ENCODE data around the gene C16orf89. TPM values are rescaled to one million over a fixed set of nuclear protein-coding genes. Genes with fewer than 3 reads are reported as not detected.

The C16orf89 gene
- total RNA-seq, 1 experiment from 2014 or later: 0.49 TPM

- DNase-seq (ENCODE audit: low read depth, low spot score) (no peak), ATAC-seq (no peak)
- no peak overlapping the region for H3K27ac ChIP-seq (ENCODE audit: low read depth, low read length)
- no peak overlapping the region for H3K4me2 ChIP-seq (ENCODE audit: low read length)
- H4K20me1 ChIP-seq (ENCODE audit: insufficient read depth): no peaks in the 10 kb centered on the region
- H3K4me1 ChIP-seq (ENCODE audit: control insufficient read depth in 1 of 2, insufficient read depth in 2 of 2, low read length in 2 of 2): no peaks in the 10 kb centered on the region
- no TSS peak for BruUV-seq (replicated peaks)
- H3K36me3 ChIP-seq (ENCODE audit: control insufficient read depth in 1 of 2, insufficient read depth in 2 of 2, low read length in 2 of 2): no peaks in the 10 kb centered on the region
- H3K79me2 ChIP-seq (ENCODE audit: insufficient read depth, low read length): no peaks in the 10 kb centered on the region
- TF ChIP-seq CBX3 (IDR thresholded peaks at IDR 0.05; ENCODE audit: low read depth): no peak
- no peak for TF ChIP-seq SIN3A (IDR thresholded peaks at IDR 0.05; ENCODE audit: low read depth)
- TF ChIP-seq SP1 (IDR thresholded peaks at IDR 0.05; ENCODE audit: low read depth): no peak
- TF ChIP-seq ELF1 (IDR thresholded peaks at IDR 0.05; ENCODE audit: borderline replicate concordance, low read depth): no peak
- no peak for TF ChIP-seq EGR1 (IDR thresholded peaks at IDR 0.05; ENCODE audit: low read depth)
- TF ChIP-seq CTCF (IDR thresholded peaks at IDR 0.05 in 2 of 3, conservative IDR thresholded peaks at IDR 0.05 in 1 of 3; ENCODE audit: borderline replicate concordance in 1 of 3, insufficient read depth in 1 of 3, low read depth in 2 of 3, low read length in 2 of 3): no peak
- TF ChIP-seq TCF7L2 (IDR thresholded peaks at IDR 0.05; ENCODE audit: borderline replicate concordance, extremely low read depth, insufficient read depth, insufficient read length): no peak
- TF ChIP-seq CEBPB (IDR thresholded peaks at IDR 0.05; ENCODE audit: low read depth): no peak
- H3K9me3 ChIP-seq (ENCODE audit: control insufficient read depth in 1 of 2, insufficient read depth in 1 of 2, low read depth in 1 of 2, low read length in 2 of 2): no peaks in the 10 kb centered on the region
- H3K27me3 ChIP-seq (ENCODE audit: insufficient read depth, low read length): peaks cover 15% of the 10 kb centered on the region; the same call in 1 of the 2 replicates
- no peak overlapping the region for H2AFZ ChIP-seq (ENCODE audit: low read depth, low read length, poor library complexity, severe bottlenecking)
- ChIA-PET RAD21 (ENCODE audit: low non-redundant PET in 1 of 2, low total read pairs in 2 of 2, uncharacterized antibody in 2 of 2, unreplicated experiment in 2 of 2) (no interaction called here), CTCF (interaction anchor here (0.8 kb wide), 1 partner anchor 9 kb away, joined by 3 read pairs; no protein-coding TSS in a partner anchor), POLR2A (no interaction called here)
- H3K4me3 ChIP-seq (replicated peaks in 1 of 2; ENCODE audit: low read depth in 1 of 2, low read length in 2 of 2): no peak overlapping the region
- no peak overlapping the region for H3K9ac ChIP-seq (ENCODE audit: low read length)
- no peaks in the 10 kb centered on the region for H3K9me2 ChIP-seq (ENCODE audit: insufficient read depth)
- intact Hi-C loops (cut with micrococcal nuclease): no loop called here
Observed at GRCh38 chr16:5065326-5065725, 430 bp downstream of the C16orf89 start.

DNA sequence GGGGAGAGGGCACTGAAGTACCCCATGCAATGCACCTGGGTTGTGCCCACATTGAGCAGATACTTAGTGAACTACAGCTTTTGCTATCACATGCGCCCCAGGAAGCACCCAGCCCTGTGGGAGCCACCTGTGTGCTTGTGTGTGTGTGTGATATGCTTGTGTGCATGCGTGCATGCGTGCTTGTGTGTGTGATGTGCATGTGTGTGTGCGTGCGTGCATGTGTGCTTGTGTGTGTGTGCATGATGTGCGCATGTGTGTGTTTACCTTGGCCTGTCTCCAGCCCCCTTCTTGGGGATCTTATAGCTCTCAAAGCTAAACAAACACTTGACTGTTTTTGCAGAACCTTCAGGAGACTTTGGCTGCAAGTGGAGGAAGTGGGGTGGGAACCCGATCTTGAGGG, 841 bp downstream of the C16orf89 start:
- no TSS peak for BruUV-seq (replicated peaks)

More for the DNA sequence above, 841 bp downstream of the C16orf89 start:
- ATAC-seq (no peak), DNase-seq (ENCODE audit: low read depth, low spot score) (no peak)
- Histone ChIP-seq H3K27me3 (ENCODE audit: insufficient read depth, low read length) (peaks cover 15% of the 10 kb centered on the region; the same call in 1 of the 2 replicates), H4K20me1 (ENCODE audit: insufficient read depth) (no peaks in the 10 kb centered on the region), H3K9me2 (ENCODE audit: insufficient read depth) (no peaks in the 10 kb centered on the region), H3K9ac (ENCODE audit: low read length) (no peak overlapping the region), H3K79me2 (ENCODE audit: insufficient read depth, low read length) (no peaks in the 10 kb centered on the region), H3K27ac (ENCODE audit: low read depth, low read length) (no peak overlapping the region), H3K4me3 (replicated peaks in 1 of 2; ENCODE audit: low read depth in 1 of 2, low read length in 2 of 2) (no peak overlapping the region), H3K4me1 (ENCODE audit: control insufficient read depth in 1 of 2, insufficient read depth in 2 of 2, low read length in 2 of 2) (no peaks in the 10 kb centered on the region), H3K4me2 (ENCODE audit: low read length) (no peak overlapping the region), H3K36me3 (ENCODE audit: control insufficient read depth in 1 of 2, insufficient read depth in 2 of 2, low read length in 2 of 2) (no peaks in the 10 kb centered on the region), H2AFZ (ENCODE audit: low read depth, low read length, poor library complexity, severe bottlenecking) (no peak overlapping the region), H3K9me3 (ENCODE audit: control insufficient read depth in 1 of 2, insufficient read depth in 1 of 2, low read depth in 1 of 2, low read length in 2 of 2) (no peaks in the 10 kb centered on the region)
- CTCF ChIA-PET: interaction anchor here (0.8 kb wide), 1 partner anchor 9 kb away, joined by 3 read pairs; no protein-coding TSS in a partner anchor
- POLR2A ChIA-PET: no interaction called here
- TF ChIP-seq SIN3A (IDR thresholded peaks at IDR 0.05; ENCODE audit: low read depth) (no peak), CTCF (IDR thresholded peaks at IDR 0.05 in 2 of 3, conservative IDR thresholded peaks at IDR 0.05 in 1 of 3; ENCODE audit: borderline replicate concordance in 1 of 3, insufficient read depth in 1 of 3, low read depth in 2 of 3, low read length in 2 of 3) (no peak)
- TF ChIP-seq, protein P1, sequence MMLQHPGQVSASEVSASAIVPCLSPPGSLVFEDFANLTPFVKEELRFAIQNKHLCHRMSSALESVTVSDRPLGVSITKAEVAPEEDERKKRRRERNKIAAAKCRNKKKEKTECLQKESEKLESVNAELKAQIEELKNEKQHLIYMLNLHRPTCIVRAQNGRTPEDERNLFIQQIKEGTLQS (IDR thresholded peaks at IDR 0.05): no peak
- RAD21 ChIA-PET (ENCODE audit: low non-redundant PET in 1 of 2, low total read pairs in 2 of 2, uncharacterized antibody in 2 of 2, unreplicated experiment in 2 of 2): no interaction called here
- intact Hi-C loops (cut with micrococcal nuclease): no loop called here
